ENCODE measurements around the gene PDZRN3.

Gene PDZRN3

GRCh38 chr3:73622091-73622805 lies 2.5 kb downstream of the PDZRN3 start:
- no peak for FAIRE-seq

DNA sequence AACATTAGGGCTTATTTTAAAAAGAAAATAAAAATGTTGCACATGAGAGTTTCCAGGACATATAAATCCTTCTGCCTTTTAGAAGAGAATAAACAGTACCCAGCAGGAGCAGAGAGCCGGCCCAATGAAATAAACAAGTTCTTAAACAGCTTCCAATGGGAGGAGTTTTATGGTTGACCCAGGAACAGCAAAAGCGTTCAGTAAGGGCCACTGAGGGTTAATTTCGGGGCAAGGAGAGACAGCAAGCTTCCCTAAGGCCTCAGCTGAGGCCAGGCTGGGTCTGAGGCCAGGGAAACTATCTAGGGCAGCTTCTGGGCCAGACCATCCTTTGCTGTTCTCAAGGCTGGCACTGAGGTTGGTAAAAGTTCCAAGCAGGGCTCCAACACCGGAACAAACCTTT lies 3.4 kb downstream of the PDZRN3 start:
- no peak for FAIRE-seq

- FAIRE-seq, result no peak
Measured at GRCh38 chr3:73618461-73618860, 6.3 kb downstream of the PDZRN3 start.

DNA sequence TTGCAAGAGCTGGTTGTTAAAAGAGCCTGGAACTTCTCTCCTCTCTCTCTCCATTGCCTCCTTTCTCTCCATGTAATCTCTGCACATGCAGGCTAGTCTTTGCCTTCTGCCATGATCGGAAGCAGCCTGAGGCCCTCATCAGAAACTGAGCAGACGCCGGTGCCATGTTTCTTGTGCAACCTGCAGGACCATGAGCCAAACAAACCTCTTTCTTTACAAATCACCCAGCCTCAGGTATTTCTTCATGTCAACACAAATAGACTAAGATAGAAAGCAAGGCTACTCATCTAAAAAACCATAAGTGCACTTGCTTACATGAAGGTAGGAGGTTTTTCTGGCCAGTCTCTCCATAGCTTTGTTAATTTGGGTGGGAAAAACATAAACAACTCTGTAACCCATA lies 8.7 kb downstream of the PDZRN3 start:
- FAIRE-seq, result no peak

GRCh38 chr3:73614419-73614818 lies 10.3 kb downstream of the PDZRN3 start:
- FAIRE-seq, result no peak

DNA sequence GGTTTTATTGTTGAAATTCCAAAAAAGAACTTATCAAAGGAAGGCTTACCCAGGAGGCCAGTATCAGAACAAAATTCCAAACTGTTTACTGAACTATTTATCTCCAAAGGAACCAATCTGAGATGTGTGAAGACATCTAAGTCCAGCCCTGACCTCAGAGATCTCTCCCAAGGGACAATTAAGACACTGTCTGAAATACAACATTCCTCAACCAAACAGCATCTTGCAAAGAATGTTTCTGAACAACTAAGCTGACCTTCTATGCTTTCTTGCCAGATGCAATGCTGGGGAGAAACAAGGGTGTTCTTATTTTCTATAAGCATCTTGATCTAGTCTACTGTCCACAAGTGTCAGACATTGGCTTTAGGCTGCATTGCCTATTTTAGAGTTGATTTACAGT lies 13.6 kb downstream of the PDZRN3 start:
- FAIRE-seq, result no peak

DNA sequence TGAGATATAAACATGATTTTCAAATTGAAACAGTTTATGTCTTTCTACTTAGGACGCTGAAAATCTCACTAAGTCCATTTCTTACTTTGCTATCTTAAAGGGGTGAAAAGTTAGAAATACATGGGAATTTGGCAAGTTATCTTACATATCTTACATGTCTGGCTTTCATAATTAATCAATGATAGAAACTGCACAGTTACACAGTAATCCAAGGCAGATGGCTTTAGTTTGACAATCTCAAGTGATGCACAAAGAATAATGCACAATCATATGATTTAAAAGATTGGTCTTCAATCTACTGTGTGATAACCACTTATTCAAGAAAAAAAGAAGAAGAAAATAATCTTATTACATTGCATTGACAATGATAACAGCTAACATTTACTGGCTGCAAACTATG lies 14.2 kb downstream of the PDZRN3 start:
- no peak for FAIRE-seq

GRCh38 chr3:73609655-73610054 lies 15.1 kb downstream of the PDZRN3 start:
- FAIRE-seq, result no peak

DNA sequence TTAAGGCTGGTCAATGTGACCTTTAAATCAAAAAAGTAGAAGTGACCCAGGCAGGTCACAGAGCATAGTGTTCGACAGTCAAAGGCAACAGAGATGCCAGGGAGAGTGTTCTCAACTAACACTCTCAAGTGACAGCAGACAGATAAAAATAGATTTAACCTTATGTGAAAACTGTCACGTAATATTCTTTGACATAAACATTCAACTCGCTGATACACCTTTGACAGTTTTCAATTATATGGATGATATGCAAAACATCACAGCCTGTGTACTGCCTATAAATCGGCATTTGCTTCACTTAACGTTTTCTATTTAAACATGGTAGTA lies 15.5 kb downstream of the PDZRN3 start:
- FAIRE-seq, result no peak

DNA sequence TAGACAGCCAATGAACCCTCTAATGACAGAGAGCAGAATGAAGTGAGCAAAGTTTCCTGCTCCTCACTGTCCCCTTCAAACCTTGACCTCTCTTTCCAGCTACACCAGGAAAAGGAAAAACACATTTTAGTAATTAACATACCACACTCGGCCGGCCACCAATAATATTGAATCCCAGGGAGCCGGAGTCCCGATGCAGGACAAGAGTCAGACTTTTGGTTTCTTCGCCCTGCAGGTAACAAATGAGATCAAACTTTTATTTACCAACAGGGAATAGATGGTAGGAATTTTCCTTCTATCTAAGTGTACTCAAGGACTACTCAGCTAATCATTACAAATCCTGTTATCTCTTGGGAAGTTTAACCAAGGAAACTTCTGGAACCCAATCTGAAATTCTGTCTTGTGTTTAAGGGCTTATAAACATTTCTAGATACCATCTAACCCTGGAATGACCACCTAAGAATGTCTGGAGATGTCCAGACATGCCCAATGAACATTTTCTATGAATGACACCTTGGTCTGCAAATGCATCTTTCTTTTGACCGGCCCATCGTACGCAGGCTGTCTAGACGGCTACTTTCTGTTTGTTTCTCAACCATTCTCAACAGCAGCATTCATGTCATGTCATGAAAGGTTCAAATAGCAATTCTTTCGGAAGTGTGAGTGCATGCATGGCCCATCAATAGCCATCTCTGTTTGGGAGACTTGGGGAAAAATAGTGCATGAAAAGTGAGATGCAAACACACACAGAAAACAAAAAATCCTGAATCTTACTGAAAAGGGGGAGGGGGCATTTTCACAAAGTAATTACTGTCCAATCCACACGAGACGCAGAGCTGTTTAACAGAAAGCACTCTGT lies 16.1 kb downstream of the PDZRN3 start:
- no peak for FAIRE-seq

DNA sequence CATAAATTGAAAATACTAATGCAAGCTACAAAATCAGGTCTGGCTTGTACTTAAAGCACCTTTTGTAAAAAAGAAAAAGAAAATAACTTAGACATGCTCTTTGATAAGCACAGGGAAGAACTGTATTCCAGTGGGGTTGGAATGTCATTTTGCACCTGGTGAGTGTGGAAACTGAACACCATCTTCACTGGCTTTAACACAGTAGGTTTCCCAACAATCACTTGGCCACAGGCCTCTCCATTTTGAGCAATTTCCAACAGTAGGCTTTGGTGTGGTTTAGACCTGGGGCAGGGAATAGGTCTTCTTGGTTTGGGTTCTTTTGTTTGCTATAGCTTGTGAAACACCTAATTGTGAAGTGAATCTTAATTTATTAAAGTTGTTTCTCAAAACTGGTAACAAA lies 18.9 kb downstream of the PDZRN3 start:
- FAIRE-seq, result no peak

DNA sequence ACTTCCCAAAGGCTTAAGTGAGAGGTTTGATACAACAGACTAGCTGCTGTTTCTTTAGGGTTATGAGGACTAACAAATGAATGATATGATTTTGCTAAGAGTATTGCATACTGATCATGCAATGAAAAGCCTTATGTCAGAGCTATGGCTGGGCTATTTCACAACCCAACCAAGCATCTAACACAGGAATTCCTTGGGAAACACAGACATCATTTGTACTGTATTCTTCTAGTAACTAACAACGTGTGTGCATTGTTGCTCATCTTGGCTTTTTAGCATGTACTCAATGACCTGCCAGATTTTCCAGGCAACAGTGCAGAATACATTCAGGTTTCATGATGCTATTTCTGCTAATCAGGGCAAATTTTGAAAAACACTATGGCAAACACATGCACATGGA lies 19.3 kb downstream of the PDZRN3 start:
- no peak for FAIRE-seq

GRCh38 chr3:73604451-73604850 lies 20.3 kb downstream of the PDZRN3 start:
- no peak for FAIRE-seq

- no peak for FAIRE-seq
Measured at GRCh38 chr3:73603762-73604171, 21.0 kb downstream of the PDZRN3 start.

DNA sequence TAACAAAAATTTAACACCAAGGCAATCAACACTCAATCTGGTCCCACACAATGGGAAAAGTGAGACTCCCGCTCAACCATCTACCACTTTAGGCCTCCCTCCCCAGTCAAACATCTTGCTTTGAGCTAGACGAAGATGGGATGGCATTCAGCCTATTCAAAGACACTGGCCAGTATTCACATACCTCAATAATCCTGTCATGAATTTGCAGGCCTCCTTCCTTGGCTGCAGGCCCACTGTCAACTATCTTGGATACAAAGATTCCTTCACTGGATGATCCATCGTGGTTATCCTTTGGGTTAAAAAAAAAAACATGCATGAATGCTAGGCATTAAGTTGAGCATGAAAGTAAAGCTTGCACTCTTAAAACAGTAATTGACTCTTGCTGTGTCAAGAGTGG lies 22.6 kb downstream of the PDZRN3 start:
- no peak for FAIRE-seq

DNA sequence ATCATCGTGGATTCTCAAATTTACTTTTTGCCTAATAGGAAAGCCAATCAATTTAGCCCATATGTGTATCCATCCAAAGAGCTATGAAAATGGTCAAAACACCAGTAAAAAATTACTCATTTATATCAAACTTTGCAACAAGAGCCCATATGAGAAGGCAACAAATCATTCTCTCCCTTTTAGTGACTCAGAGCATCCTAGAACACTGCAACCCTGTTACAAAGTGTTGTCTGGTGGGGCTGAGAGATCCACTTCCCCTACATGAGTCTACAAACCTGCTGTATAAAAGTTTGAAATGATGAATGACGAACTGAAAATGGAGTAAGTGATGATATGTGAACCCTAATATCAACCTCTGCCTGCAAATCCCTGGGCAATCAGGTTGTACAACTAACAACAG lies 23.3 kb downstream of the PDZRN3 start:
- no peak for FAIRE-seq

DNA sequence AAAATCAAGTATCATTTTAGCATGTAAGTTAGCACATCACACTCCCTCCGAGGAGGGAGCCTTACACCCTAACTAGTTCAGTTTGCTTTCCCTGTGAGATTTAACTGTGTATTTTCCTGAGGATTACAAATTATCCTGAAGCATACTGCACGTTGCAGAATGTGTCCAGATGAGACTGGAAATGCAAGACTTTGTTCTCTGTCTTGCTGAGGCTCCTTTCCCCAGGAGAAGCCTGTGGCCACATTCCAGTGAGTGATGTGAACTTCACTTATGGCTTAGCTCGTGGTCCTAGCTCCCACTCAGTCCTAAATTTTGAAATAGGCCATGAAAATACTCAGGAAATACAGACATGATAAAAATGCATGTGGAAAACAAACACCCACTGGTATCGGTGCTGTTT lies 23.7 kb downstream of the PDZRN3 start:
- no peak for FAIRE-seq

DNA sequence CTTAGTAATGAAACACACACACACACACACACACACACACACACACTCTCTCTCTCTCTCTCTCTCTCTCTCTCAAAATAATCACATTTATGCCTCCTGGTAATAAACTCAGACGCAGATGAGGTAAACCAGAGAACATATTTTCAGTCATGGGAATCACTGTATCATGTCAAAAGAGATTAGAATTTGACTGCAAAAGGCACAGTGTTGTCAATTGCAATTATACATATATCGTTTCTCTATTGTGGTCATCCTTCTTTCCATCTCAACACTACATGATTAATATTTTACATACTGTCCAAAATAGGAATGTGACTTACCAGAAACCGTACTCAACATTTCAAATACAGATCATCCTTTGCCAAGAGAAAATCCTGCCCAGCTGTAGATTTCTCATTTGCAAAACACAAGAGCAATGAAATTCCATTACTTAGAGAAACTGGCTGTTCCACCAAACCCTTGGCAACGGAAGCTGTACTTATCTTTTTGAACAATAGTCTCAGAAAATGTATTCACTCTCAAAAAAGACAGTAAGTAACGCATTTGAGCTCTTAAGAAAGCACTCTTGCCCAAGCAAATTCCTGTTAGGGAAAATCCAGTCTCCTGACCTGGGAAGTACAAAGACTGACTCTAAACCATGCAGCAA lies 24.3 kb downstream of the PDZRN3 start:
- FAIRE-seq, result no peak

DNA sequence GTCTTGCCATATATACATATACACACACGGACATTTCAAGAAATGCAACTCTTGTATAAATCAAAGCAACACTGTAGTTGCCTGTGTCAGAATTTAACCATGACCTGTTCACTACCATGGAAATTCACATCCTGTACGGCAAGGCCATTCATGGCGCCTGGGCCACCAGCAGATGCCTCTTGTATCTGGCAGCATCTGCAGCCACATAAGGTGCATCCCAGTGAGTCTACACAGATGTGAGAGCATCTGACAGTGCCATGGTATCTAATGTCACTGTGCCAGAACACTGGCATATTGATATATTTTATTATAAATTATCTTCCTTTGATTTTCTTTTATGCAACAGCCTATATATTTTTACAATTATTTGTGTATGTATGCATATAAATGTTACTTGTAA lies 25.1 kb downstream of the PDZRN3 start:
- no peak for FAIRE-seq

DNA sequence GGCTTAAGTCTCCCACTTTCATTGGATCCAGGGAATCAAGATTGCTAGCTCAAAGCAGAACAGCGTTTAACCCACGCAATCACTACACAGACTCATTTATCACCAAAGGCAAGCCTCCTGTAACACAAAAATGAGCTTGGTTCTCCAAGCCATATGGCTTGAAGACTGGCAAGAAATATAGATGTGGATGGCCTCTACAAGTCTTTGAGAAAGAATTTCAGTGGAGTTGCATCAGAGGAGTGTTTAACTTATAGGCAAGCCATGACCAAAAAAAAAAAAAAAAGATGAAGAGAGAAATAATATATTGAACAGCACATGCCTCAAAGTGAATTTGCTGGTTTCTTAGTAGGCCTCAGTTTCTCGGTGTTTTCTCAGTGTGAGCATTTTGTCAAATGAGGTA lies 27.3 kb downstream of the PDZRN3 start:
- FAIRE-seq, result no peak

GRCh38 chr3:73592154-73593144 lies 32.3 kb downstream of the PDZRN3 start:
- FAIRE-seq, result no peak

GRCh38 chr3:73591286-73591800 lies 33.4 kb downstream of the PDZRN3 start:
- FAIRE-seq, result no peak

- no peak for FAIRE-seq
Measured at GRCh38 chr3:73586628-73587027, 38.1 kb downstream of the PDZRN3 start.
